GM23338 (cell line): ENCODE measurements around the gene EXOC4. TPM values are rescaled to one million over a fixed set of nuclear protein-coding genes. Genes with fewer than 3 reads are reported as not detected.
A peak's percentile ranks its signal among the peaks of the same experiment; 100 is the strongest.

ENCODE experiments used
- ATAC-seq: fragments of 200-7000 bp; cut with Tn5 transposase; 3 replicates; pipeline ENCODE4 v1.9.1; 2020
- DNase-seq: peaks from one replicate; pipeline ENCODE4 v3.0.0-alpha.2; 2015; ENCODE audit warnings: low spot score
- H2AFZ ChIP-seq: fragments of 200-600 bp; sonication (generic); 2 replicates; pipeline ENCODE4 v1.8.0; 2016; ENCODE audit warnings: antibody characterized with exemption, mild to moderate bottlenecking, moderate library complexity
- H3F3A ChIP-seq: fragments of 200-600 bp; sonication (generic); replicated peaks from 2 replicates; pipeline ENCODE4 v1.8.0; 2017; ENCODE audit warnings: antibody characterized with exemption, mixed run types, low read depth
- H3K27ac ChIP-seq: fragments of 200-600 bp; sonication (generic); 2 replicates; pipeline ENCODE4 v1.6.1; 2016; ENCODE audit warnings: low read depth
- H3K27me3 ChIP-seq: fragments of 200-600 bp; sonication (generic); 2 replicates; pipeline ENCODE4 v1.8.0; 2016; ENCODE audit warnings: mild to moderate bottlenecking, mixed run types, moderate library complexity; ENCODE audit not compliant: insufficient read depth
- H3K36me3 ChIP-seq: fragments of 200-600 bp; sonication (generic); 2 replicates; pipeline ENCODE4 v1.8.0; 2016; ENCODE audit warnings: mild to moderate bottlenecking; ENCODE audit not compliant: insufficient read depth
- H3K4me1 ChIP-seq: fragments of 200-600 bp; sonication (generic); 2 replicates; pipeline ENCODE4 v1.8.0; 2016; ENCODE audit warnings: mild to moderate bottlenecking, moderate library complexity; ENCODE audit not compliant: insufficient read depth
- H3K4me2 ChIP-seq: fragments of 200-600 bp; sonication (generic); 2 replicates; pipeline ENCODE4 v1.7.1; 2017; ENCODE audit warnings: mixed run types
- H3K4me3 ChIP-seq: fragments of 200-600 bp; sonication (generic); 2 replicates; pipeline ENCODE4 v1.6.1; 2016; ENCODE audit warnings: mixed run types
- H3K79me2 ChIP-seq: fragments of 200-600 bp; sonication (generic); replicated peaks from 2 replicates; pipeline ENCODE4 v1.8.0; 2017; ENCODE audit warnings: mild to moderate bottlenecking; ENCODE audit not compliant: insufficient read depth
- H3K9me2 ChIP-seq: fragments of 200-600 bp; sonication (generic); 2 replicates; pipeline ENCODE4 v1.8.0; 2017; ENCODE audit not compliant: insufficient read depth
- H4K20me1 ChIP-seq: fragments of 200-600 bp; sonication (generic); replicated peaks from 2 replicates; pipeline ENCODE4 v1.8.0; 2017; ENCODE audit warnings: mild to moderate bottlenecking; ENCODE audit not compliant: insufficient read depth
- H3K27ac Mint-ChIP-seq: 2 replicates; pipeline ENCODE4 v1.8.0; 2020; ENCODE audit warnings: inconsistent platforms, mild to moderate bottlenecking, moderate library complexity, mixed read lengths
- H3K27me3 Mint-ChIP-seq: 3 replicates; pipeline ENCODE4 v1.8.0; 2022; ENCODE audit warnings: low read depth, mild to moderate bottlenecking, moderate library complexity, mixed read lengths, inconsistent platforms; ENCODE audit not compliant: insufficient read depth, poor library complexity
- H3K36me3 Mint-ChIP-seq: 3 replicates; pipeline ENCODE4 v1.8.0; 2021; ENCODE audit warnings: low read depth, mild to moderate bottlenecking, inconsistent platforms, moderate library complexity, mixed read lengths
- H3K4me1 Mint-ChIP-seq: 3 replicates; pipeline ENCODE4 v1.8.0; 2020; ENCODE audit warnings: mild to moderate bottlenecking, inconsistent platforms, mixed read lengths
- H3K4me3 Mint-ChIP-seq: 3 replicates; pipeline ENCODE4 v1.8.0; 2021; ENCODE audit warnings: moderate library complexity, mild to moderate bottlenecking, inconsistent platforms, mixed read lengths
- H3K9me3 Mint-ChIP-seq: 3 replicates; pipeline ENCODE4 v1.8.0; 2020; ENCODE audit warnings: moderate library complexity, mild to moderate bottlenecking, inconsistent platforms, mixed read lengths
- CTCF ChIP-seq, 2 experiments: fragments of 200-600 bp in 1 of 2; sonication (generic) in 1 of 2; conservative IDR thresholded peaks; 2 replicates each; pipeline versions ENCODE4 v1.5.1 to v1.6.1; 2016 to 2017; ENCODE audit warnings: antibody characterized with exemption in 2 of 2, low read depth in 2 of 2, mild to moderate bottlenecking in 2 of 2, moderate library complexity in 1 of 2
- ETS1 ChIP-seq: IDR thresholded peaks from 2 replicates; pipeline ENCODE4 v1.6.1; 2016; ENCODE audit warnings: antibody characterized with exemption
- EZH2 ChIP-seq: fragments of 200-600 bp; sonication (generic); IDR thresholded peaks from one replicate; pipeline ENCODE4 v1.8.0; 2017; ENCODE audit warnings: antibody characterized with exemption, mild to moderate bottlenecking, low read depth; ENCODE audit not compliant: unreplicated experiment
- EZH2phosphoT487 ChIP-seq: fragments of 200-600 bp; sonication (generic); IDR thresholded peaks from one replicate; pipeline ENCODE4 v1.8.1; 2018; ENCODE audit warnings: antibody characterized with exemption; ENCODE audit not compliant: unreplicated experiment
- JUNB ChIP-seq: IDR thresholded peaks from one replicate; pipeline ENCODE4 v1.6.1; 2016; ENCODE audit warnings: antibody characterized with exemption; ENCODE audit not compliant: unreplicated experiment
- POLR2AphosphoS5 ChIP-seq: IDR thresholded peaks from 2 replicates; pipeline ENCODE4 v1.6.1; 2016; ENCODE audit warnings: antibody characterized with exemption, low read depth
- STAT1 ChIP-seq: IDR thresholded peaks from one replicate; pipeline ENCODE4 v1.6.1; 2016; ENCODE audit warnings: antibody characterized with exemption; ENCODE audit not compliant: unreplicated experiment
- ZNF114 ChIP-seq: fragments of 250-450 bp; sonication (Bioruptor Pico); IDR thresholded peaks from 2 replicates; pipeline ENCODE4 v1.5.0; 2020; ENCODE audit warnings: mild to moderate bottlenecking, moderate library complexity
- ZNF331 ChIP-seq: fragments of 250-450 bp; sonication (Bioruptor Pico); IDR thresholded peaks from 2 replicates; pipeline ENCODE4 v1.5.0; 2020; ENCODE audit warnings: low read depth, mild to moderate bottlenecking, moderate library complexity
- ZNF462 ChIP-seq: fragments of 250-450 bp; sonication (Bioruptor Pico); IDR thresholded peaks from 2 replicates; pipeline ENCODE4 v1.5.0; 2020; ENCODE audit warnings: mild to moderate bottlenecking, moderate library complexity
- polyA plus RNA-seq: library from polyadenylated mRNA; unstranded; fragments of >200 nt; fragmentation: Nextera tagmentation; extraction: Ambion mirVana; gene quantifications from 2 replicates; pipeline ENCODE4 v1.2.1, GENCODE V29; 2016
- total RNA-seq: library from RNA; depleted of rRNA; stranded (reverse); fragments of >200 nt; shearing (Covaris generic); gene quantifications from 2 replicates; pipeline ENCODE4 v1.2.3, GENCODE V29; 2014

The EXOC4 gene
- total and polyA plus RNA-seq, 2 experiments from 2014 or later, result 37.5 to 52.7 TPM

GRCh38 chr7:133696056-133696455 lies 443.2 kb downstream of the EXOC4 start:
- H3K4me1 Mint-ChIP-seq, result peaks cover 8% of the 10 kb centered on the region
- no peak overlapping the region for H3K4me2 ChIP-seq
- H2AFZ ChIP-seq, result no peak overlapping the region
- H3K36me3 Mint-ChIP-seq, result no peaks in the 10 kb centered on the region
- H4K20me1 ChIP-seq, result no peaks in the 10 kb centered on the region
- H3K27ac Mint-ChIP-seq, result no peak overlapping the region; the same call in 1 of the 2 replicates
- H3K27me3 Mint-ChIP-seq, result no peaks in the 10 kb centered on the region
- no peaks in the 10 kb centered on the region for H3K36me3 ChIP-seq
- H3F3A ChIP-seq, result no peaks in the 10 kb centered on the region
- no peak overlapping the region for H3K4me3 Mint-ChIP-seq
- TF ChIP-seq ZNF114 (no peak), ZNF462 (no peak), EZH2phosphoT487 (no peak)
- no peak overlapping the region for H3K27ac ChIP-seq
- no peaks in the 10 kb centered on the region for H3K27me3 ChIP-seq
- no peaks in the 10 kb centered on the region for H3K9me2 ChIP-seq
- no peak overlapping the region for H3K4me3 ChIP-seq
- H3K9me3 Mint-ChIP-seq, result no peaks in the 10 kb centered on the region
- 0 out of 2 replicates have a peak, but pooled peaks cover 3% of the 10 kb centered on the region for H3K4me1 ChIP-seq
- H3K79me2 ChIP-seq, result no peaks in the 10 kb centered on the region
- ATAC-seq (peak; percentile 43; the same call in 1 of the 3 replicates), DNase-seq (no peak)

GRCh38 chr7:133697585-133697984 lies 444.7 kb downstream of the EXOC4 start:
- Histone ChIP-seq H3F3A (no peaks in the 10 kb centered on the region), H3K27ac (no peak overlapping the region)
- peak; percentile 50 for ATAC-seq
- no peak for TF ChIP-seq STAT1
- TF ChIP-seq ETS1, result no peak
- TF ChIP-seq EZH2phosphoT487, result no peak
- no peak for TF ChIP-seq EZH2
- TF ChIP-seq POLR2AphosphoS5, result no peak
- no peak for TF ChIP-seq CTCF (conservative IDR thresholded peaks at IDR 0.05; ENCODE audit: low read depth in 2 of 2)
- no peak for TF ChIP-seq ZNF331 (CRISPR knock-in tag)
- TF ChIP-seq JUNB, result no peak

More at GRCh38 chr7:133697585-133697984, 444.7 kb downstream of the EXOC4 start:
- Histone ChIP-seq H3K36me3 (no peaks in the 10 kb centered on the region), H2AFZ (no peak overlapping the region), H3K4me3 (no peak overlapping the region), H3K79me2 (no peaks in the 10 kb centered on the region), H3K9me2 (no peaks in the 10 kb centered on the region), H3K4me1 (0 out of 2 replicates have a peak, but pooled peaks cover 3% of the 10 kb centered on the region), H3K27me3 (no peaks in the 10 kb centered on the region), H3K4me2 (no peak overlapping the region), H4K20me1 (no peaks in the 10 kb centered on the region)
- H3K27me3 Mint-ChIP-seq, result no peaks in the 10 kb centered on the region
- H3K36me3 Mint-ChIP-seq, result no peaks in the 10 kb centered on the region
- DNase-seq, result no peak
- no peak overlapping the region for H3K4me3 Mint-ChIP-seq
- no peaks in the 10 kb centered on the region for H3K9me3 Mint-ChIP-seq
- 0 out of 2 replicates have a peak overlapping the region, but pooled peaks have one; percentile 8 for H3K27ac Mint-ChIP-seq
- H3K4me1 Mint-ChIP-seq, result peaks cover 8% of the 10 kb centered on the region
